Measurements from ENCODE around the gene CALHM3.

- TF ChIP-seq RAD21 (IDR thresholded peaks at IDR 0.05; ENCODE audit: low read length) (no peak), EP300 (IDR thresholded peaks at IDR 0.05; ENCODE audit: borderline replicate concordance in 1 of 2, low read depth in 1 of 2, low read length in 1 of 2) (no peak), NRF1 (IDR thresholded peaks at IDR 0.05; ENCODE audit: low read depth, low read length) (no peak), CTCF (IDR thresholded peaks at IDR 0.05) (no peak), REST (IDR thresholded peaks at IDR 0.05; ENCODE audit: low read depth, low read length) (no peak), USF1 (IDR thresholded peaks at IDR 0.05; ENCODE audit: borderline replicate concordance, low read depth) (no peak), PBX3 (IDR thresholded peaks at IDR 0.05) (no peak), NFIC (IDR thresholded peaks at IDR 0.05; ENCODE audit: borderline replicate concordance) (no peak), USF2 (IDR thresholded peaks at IDR 0.05; ENCODE audit: borderline replicate concordance, low read depth, low read length) (no peak), EZH2phosphoT487 (IDR thresholded peaks at IDR 0.05; ENCODE audit: borderline replicate concordance, low read depth) (no peak), SIN3A (IDR thresholded peaks at IDR 0.05; ENCODE audit: borderline replicate concordance, low read depth, low read length) (no peak), IRF3 (IDR thresholded peaks at IDR 0.05; ENCODE audit: low read depth, low read length) (no peak), YY1 (IDR thresholded peaks at IDR 0.05; ENCODE audit: low read depth) (no peak)
These were observed 5.0 kb downstream of the CALHM3 start for GRCh38 chr10:103474077-103474476.
